Activated CD8-positive, alpha-beta memory T cell treated with anti-CD3 and anti-CD28 coated beads, Interleukin-2, amount 50 U/mL, for 1 hour (primary cell): ENCODE measurements around the gene CAPZA1.

Experiments
- DNase-seq: peaks from one replicate; pipeline ENCODE4 v3.0.0-alpha.2; 2020; ENCODE audit errors: extremely low read depth

The CAPZA1 gene

GRCh38 chr1:112701227-112702066, 81.8 kb downstream of the CAPZA1 start:
- no peak for DNase-seq

DNA sequence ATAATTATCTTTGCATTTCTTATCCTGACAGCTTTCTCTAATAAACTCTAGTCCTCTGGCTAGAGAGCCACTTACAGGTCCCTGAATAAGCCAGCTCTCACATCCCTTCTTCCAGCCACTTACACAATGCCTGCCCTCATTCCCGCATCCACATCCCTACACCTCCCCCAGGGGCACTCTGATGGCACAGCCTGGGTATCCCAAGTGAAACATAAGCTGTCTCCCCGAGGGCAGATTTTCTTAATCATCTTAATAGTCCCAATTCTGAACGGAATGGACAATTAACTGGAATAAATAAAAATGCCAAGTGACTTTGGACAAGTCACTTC, 82.4 kb downstream of the CAPZA1 start:
- no peak for DNase-seq

GRCh38 chr1:112702420-112703261, 83.0 kb downstream of the CAPZA1 start:
- DNase-seq = no peak

- DNase-seq = no peak
Observed at GRCh38 chr1:112703706-112704105, 84.1 kb downstream of the CAPZA1 start.

GRCh38 chr1:112704391-112704933, 84.8 kb downstream of the CAPZA1 start:
- no peak for DNase-seq

DNA sequence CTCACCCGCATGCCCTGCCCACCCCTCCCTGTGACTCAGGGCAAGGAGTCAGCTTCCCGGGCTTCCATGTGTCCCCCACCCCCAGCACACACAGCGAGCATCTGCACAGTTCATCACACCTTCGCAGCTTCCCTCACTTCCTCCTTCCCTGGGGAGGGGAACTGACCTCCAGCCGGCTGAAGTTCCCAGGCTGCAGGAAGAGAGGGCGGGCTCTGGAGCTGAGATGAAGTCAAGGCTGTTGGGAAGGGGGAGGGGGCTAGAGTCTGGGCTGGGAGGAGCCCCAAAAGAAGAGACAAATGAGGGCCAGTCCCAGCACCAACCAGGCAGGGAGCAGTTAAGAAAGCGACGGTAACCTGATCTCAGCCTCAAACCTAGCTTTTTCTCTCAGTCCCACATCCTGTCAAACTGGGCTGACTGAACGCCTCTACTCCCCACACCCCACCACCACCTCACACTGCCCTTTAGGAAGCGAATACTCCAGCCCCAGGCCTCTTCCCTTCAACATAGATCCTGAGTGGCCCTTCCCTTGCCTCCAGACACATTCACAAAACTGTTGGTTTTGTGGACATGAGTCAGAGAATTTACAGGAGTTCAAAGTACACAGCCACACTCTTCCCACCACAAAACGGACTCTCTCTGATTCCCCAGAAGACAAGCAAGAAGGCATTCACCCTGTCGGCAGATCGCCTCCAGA, 85.4 kb downstream of the CAPZA1 start:
- no peak for DNase-seq

DNA sequence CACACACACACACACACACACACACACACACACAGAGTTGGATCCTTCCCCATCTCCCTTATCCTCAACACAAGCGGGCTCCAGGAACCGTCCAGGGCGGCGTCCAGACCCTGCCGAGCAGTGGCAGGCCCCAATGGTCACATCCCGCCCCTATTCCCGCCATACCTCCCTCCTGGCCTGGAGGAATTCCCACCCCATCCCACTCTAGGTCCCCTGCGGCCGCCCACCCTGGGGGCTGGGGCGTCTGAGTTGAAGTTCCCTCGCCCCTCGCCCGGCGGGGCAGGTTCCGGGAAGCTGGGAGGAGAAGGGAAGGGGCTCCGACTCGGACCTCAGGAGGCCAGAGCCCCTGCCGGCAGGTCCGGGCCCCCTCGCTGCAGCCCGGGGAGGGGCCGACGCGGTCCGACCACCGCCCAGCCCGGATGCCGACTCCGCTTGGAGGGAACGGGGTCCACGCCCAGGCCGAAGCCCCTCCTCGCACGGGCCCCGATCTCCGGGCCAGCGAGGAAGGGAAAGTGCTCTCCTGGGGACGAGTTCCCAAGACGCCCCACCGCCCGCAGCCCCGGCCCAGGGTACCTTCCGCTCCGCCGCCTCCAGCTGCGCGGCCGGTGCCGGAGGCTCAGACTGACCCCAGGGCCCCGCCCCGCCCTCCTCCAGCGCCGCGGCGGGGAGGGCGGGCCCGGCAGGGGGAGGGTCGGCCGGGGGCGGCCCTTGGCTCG, 87.0 kb downstream of the CAPZA1 start, which contains the start of gene RHOC:
RHOC (minus strand) TSS at position 623 of the 716 bp plus-strand sequence. CDS start 3,328 bp downstream, outside the sequence.
- DNase-seq = no peak

DNA sequence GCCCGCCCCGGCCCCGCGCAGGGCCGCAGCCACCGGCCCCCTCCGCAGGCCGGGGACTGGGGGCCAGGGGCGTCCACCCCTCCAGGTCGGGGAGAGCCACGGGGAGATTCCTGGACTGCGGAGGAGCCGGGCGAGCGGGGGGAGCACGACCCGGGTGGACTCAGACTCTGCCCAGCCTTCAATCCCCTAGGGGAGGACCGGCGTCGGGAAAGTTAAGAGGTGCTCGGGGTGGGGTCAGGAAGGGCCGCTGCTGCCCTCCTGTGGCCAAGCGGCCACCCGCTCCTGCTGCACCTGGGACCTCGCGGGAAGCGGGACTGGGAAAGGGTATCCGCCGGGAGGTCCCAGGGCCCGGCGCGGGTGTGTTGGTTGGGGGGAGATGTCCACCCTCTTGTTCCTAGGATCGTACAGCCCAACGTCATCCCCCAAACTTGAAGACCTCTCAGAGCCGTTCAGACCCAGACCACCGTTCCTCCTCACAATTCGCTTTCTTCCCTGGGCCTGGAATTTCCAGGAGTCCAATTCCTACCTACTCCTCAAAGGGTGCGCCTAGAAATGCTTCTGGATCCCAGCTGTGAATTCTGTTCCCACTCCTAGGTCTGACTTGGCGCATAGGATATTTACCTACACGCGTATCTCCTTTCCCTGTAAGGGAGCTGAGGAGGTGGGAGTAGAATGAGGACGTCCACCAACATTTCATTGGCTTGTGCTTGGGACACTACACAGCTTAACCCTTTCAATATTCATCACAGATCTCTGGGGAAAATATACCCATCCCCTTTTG, 87.8 kb downstream of the CAPZA1 start:
- no peak for DNase-seq

DNA sequence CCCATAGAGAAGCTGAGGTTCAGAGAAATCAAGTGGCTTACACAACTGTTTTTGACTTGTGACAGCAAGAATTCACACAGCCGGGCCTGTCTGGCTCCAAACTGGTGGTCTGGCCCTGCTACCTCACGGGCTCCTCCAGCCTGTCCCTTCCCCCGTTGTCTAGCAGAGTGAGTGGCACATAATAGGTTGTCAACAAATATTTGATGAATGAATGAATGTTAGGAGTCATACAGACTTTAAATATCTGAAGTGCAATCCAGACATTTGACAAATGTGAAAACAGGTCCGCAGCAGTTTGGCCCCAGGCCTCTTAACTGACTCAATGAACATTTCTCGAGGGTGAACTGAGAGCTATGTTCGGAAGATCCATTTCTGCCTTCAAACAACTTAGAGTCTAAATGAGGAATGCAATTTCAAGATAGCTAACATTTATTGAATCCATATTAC, 88.4 kb downstream of the CAPZA1 start:
- no peak for DNase-seq

- DNase-seq = no peak
Observed at GRCh38 chr1:112708489-112708888, 88.9 kb downstream of the CAPZA1 start.

DNA sequence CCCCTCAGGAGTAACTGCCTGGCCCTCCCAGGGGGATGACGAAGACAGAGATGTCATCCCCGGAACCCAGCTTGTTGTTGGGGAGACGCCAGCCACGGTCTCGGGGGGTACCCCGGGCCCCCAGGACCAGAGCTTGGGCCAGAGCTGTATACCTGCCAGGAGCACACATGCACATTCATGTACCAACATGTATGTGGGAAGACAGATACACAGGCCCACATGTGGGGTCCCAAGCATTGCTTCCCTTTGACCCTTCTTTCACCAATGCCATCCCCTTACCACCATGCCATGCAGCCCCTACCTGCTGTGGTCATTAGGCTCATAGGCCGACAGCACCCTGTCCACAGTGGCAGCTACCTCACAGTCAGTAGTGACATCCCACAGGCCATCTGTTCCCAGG, 90.5 kb downstream of the CAPZA1 start:
- no peak for DNase-seq

- no peak for DNase-seq
Observed at GRCh38 chr1:112710586-112710985, 91.0 kb downstream of the CAPZA1 start.

- DNase-seq = no peak
Observed at GRCh38 chr1:112711041-112711440, 91.4 kb downstream of the CAPZA1 start.

- no peak for DNase-seq
Observed at GRCh38 chr1:112711670-112712069, 92.0 kb downstream of the CAPZA1 start.

GRCh38 chr1:112712191-112712590, 92.6 kb downstream of the CAPZA1 start:
- no peak for DNase-seq

GRCh38 chr1:112712701-112713128, 93.1 kb downstream of the CAPZA1 start:
- DNase-seq = no peak

- no peak for DNase-seq
Observed at GRCh38 chr1:112713466-112714312, 94.1 kb downstream of the CAPZA1 start.

GRCh38 chr1:112714313-112715263, 95.0 kb downstream of the CAPZA1 start:
- DNase-seq = no peak
